ENCODE measurements around the gene TMEM141.
"Not testable (repeated sequence)": the region's sequence is repeated elsewhere in the genome, so short reads cannot be mapped to it uniquely, and the experiment has no call there.

The TMEM141 gene

DNA sequence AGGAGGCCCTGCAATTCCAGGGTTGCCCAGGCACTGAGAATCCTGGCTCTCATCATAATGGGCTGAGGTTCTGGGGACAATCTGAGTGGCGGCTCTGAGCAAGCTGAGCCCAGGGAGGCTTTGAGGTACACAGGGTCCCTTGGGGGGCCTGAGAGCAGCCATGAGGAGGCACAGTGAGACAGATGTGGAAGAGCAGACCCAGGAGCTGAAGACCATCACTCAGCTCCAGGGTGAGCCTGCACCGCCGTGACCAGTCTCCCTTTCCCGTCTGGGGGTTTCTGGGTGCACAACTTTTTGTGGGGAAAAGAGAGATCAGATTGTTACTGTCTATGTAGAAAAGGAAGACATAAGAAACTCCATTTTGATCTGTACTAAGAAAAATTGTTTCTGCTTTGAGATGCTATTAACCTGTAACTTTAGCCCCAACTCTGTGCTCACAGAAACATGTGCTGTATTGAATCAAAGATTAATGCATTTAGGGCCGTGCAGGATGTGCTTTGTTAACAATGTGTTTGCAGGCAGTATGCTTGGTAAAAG lies 5.2 kb downstream of the TMEM141 start, which contains the start of gene CCDC183:
Gene CCDC183 (plus strand): TSS at position 101 of the 537 bp plus-strand sequence. CDS start 60 bp downstream, at position 161.
- no peak for DNase-seq

DNA sequence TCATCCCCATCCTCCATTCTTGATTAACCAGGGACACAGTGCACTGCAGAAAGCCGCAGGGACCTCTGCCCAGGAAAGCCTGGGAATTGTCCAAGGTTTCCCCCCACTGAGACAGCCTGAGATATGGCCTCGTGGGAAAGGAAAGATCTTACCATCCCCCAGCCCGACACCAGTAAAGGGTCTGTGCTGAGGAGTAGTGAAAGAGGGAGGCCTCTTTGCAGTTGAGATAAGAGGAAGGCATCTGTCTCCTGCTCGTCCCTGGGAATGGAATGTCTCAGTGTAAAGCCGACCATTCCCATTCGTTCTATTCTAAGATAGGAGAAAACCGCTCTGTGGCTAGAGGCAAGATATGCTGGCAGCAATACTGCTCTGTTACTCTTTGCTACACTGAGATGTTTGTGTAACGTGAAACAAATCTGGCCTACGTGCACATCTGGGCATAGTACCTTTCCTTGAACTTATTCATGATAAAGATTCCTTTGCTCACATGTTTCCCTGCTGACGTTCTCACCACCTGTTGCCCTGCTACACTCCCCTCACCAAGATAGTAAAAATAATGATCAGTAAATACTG lies 5.7 kb downstream of the TMEM141 start:
- not testable (repeated sequence) for DNase-seq

DNA sequence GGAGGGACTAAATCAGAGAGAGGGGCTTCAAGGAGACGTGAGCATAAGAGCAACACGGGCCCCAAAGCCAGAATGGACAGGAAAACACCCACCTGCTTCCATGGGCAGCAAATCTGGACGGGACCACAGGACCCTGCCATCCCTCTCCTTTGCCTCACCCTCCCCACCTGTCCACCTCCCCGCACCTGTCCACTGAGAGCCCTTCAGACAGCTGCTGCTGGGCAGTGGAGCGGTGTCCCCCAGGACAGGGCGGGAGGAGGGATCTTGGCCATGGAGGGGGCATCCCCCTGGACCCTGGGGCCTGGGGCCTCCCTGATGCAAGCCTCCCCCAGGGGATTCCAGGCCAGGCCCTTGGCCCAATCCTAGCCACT lies 7.5 kb downstream of the TMEM141 start:
- no peak for DNase-seq

DNA sequence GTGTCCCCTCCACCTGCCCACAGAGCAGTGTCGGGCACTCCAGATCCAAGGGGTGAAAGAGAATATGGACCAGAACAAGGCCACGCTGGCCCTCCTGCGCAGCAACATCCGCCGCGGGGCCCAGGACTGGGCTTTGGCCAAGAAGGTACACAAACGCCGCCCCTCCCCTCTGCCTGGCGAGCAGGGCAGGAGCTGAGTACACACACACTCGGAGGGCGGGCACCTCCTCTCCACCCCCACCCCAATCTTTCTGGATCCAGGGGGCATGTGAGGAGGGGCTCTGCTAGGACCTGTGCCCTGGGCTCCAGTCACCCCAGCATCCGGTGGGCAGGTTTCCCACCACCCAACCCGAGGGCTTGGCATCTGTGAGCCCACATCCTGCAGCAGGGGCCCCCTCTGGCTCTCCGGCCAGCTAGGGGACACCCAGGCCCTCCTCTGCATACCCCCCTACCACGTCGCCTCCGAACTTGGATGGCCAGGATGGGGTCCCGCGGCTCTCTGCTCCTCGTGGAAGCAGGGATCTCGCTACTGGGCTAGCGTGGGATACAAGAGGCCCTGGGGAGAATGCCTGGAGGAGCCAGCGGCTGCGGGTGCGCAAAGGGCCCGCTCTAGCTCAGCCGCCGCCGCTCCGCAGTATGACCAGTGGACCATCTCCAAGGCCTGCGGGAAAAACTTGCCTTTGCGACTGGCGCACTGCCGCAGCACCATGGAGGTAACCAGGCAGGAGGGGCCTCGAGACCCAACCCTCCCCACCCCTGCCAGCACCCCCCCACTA lies 8.1 kb downstream of the TMEM141 start:
- no peak for DNase-seq

DNA sequence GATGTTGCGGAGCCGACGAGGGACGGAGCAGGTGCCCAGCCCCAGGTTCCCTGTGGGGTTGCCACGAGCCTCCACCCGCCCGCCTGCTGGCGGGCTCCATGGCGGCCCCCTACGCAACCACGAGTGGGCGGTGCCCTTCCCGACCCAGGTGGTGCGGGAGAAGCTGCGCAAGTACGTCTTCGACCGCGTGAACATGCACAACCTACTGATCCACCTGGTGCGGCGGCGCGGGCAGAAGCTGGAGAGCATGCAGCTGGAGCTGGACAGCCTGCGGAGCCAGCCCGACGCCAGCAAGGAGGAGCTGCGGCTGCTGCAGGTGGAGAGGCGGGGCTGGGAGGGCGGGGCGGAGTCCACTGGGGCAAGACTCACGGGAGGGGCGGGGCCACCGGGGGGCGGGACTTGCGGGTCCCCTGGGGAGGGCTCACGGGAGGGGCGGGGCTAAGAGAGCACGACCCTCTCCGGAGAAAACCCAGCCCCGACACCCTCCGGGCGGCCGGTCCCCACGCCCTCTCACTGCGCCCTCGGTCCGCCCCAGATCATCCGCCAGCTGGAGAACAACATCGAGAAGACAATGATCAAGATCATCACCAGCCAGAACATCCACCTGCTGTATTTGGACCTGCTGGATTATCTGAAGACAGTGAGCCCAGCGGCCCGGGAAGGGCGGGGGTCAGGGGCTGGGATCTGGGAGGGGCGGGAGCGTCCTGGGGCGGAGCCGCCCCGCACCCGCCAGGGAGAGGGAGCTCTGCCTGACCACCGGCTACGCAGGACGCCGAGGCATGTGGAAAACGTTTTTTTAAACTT lies 8.9 kb downstream of the TMEM141 start:
- peak; percentile 94 to 95 for DNase-seq

DNA sequence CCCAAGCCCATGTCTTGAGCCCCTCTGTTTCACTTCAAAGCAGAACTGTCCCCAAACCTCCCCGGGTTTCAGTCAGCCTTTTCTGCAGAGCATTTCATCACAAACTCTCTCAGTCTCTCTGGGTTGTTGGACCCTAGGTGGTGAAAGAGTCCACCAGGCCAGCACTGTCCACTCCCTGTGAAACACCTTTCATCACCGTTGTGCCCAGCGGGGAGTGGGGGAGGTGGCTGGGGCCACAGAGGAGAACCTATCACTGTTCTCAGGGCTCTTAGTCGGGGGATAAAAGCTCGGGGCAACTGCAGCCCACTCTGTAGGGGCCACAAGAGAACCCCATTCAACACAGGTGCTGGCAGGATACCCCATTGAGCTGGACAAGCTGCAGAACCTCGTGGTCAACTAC lies 11.2 kb downstream of the TMEM141 start:
- DNase-seq = no peak

DNA sequence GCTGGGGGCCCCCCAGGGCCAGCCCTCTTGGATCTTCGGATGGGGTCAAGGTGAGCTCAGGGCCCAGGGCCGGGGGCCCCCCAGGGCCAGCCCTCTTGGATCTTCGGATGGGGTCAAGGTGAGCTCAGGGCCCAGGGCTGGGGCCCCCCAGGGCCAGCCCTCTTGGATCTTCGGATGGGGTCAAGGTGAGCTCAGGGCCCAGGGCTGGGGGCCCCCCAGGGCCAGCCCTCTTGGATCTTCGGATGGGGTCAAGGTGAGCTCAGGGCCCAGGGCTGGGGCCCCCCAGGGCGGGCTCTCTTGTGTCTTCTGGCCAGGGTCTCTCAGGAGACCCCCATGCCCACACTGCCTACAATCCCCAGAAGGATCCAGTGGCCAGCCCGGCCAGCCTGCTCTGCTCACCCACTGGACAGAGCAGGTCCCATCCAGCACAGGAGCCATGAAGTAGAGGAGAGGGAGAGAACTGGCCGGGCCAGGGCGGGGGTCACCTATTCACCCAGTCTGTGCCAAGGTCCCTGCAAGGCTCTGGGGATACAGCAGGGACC lies 11.9 kb downstream of the TMEM141 start:
- not testable (repeated sequence) for DNase-seq

DNA sequence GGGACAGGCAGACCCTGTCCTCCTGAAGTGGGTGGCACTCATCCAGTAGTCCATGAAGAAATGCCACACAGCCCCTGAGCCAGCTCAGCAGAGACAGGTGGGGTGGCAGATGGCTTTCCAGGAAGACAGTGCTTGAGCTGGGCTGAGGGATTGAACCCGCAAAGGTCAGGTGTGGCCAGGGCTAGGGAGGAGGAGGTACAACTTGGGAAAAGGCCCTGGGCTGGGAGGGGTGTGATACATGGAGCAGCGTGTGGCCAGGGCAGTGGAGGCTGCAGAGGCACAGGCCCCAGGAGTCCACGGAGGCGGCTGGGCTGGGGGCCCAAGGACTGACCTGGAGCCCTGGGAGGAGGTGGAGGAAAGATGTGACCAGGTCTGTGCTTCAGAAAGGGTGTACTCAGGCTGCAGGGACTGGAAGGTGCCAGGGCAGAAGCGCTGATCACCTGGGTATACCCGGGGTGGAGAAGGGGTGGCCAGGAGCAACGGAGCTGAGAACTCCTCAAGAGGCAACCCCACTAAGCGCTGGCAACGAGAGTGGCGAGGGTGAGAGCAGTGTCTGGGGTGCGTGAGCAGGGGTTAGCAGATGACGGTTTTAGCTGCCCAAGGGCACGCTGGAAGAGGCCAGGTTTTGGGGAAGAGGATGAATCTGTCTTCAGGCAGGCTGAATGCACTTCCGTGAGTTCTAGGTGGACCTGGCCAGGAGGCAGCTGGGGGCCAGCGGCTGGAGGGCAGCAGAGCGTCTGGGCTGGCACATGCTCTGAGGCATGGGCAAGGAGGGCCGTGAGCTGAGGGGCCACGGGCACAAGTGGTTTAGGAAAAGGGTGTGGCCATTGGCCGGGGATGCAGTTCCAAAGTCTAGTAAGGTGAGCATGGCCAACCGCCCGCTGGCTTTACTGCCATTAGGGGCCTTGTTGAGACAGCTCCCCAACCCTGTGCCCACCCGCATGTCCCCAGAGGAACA lies 12.7 kb downstream of the TMEM141 start:
- DNase-seq = no peak

DNA sequence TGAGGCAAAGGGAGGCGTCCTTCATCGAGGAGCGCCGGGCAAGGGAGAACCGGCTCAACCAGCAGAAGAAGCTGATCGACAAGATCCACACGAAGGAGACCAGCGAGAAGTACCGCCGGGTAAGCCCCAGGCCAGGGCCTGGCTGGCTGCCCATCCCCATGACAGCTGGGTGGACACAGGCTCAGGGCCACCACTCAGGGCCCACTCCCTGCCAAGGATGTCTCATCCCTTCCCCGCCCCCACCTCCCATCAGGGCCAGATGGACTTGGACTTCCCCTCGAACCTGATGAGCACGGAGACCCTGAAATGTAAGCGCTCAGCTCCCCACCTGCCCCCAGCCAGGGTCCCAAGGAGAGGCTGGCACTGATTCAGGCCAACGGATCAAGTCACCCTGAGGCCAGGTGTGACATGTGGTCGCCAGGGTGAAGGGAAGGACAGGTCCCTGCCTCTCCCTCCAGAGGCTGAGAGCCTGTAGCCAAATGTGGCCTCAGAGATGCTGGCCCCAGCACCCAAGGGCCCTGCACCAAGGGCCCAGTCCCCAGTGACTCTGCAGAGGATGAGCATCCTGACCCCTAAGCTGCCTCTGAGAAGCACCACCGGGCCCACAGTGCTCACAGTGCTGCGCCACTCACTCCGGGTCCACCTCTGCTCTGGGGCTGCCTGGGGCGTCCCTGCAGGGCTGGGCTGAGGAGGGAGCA lies 13.5 kb downstream of the TMEM141 start:
- DNase-seq = no peak

DNA sequence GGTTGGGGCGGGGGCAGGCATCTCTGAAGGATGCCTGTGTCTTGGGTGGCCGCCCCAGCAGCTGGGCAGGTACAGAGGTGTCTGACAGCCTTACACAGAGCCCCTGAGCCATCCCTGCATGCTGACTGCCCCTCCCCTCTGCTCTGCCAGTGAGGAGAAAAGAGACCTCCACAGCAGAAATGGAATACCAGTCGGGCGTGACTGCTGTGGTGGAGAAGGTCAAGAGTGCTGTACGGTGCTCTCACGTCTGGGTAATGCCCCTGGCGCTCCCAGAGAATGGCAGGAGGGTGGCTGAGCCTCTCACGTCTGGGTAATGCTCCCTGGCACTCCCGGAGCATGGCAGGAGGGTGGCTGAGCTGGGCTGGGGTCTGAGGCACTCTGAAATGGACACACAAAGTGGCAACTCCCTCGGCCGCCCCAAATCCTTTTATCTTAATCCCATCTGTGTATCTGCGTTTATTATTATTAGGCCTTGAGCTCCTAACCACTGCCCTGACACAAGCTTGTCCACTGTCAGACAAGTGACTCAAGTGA lies 14.1 kb downstream of the TMEM141 start:
- DNase-seq = no peak

DNA sequence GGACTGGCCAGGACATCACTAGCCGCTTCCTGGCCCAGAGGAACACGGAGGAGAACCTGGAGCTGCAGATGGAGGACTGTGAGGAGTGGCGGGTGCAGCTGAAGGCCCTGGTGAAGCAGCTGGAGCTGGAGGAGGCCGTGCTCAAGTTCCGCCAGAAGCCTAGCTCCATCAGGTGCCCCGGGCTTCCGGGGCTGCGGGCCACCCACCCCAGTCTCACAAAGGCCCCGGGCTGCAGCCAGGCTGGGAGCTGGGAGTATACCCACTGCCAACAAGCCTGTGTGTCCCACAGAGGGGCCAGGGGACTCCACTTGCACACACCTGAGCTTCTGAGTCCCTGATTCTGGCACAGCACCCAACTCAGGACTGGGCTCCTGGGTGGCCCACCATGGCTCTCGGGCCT lies 14.9 kb downstream of the TMEM141 start:
- DNase-seq = no peak

DNA sequence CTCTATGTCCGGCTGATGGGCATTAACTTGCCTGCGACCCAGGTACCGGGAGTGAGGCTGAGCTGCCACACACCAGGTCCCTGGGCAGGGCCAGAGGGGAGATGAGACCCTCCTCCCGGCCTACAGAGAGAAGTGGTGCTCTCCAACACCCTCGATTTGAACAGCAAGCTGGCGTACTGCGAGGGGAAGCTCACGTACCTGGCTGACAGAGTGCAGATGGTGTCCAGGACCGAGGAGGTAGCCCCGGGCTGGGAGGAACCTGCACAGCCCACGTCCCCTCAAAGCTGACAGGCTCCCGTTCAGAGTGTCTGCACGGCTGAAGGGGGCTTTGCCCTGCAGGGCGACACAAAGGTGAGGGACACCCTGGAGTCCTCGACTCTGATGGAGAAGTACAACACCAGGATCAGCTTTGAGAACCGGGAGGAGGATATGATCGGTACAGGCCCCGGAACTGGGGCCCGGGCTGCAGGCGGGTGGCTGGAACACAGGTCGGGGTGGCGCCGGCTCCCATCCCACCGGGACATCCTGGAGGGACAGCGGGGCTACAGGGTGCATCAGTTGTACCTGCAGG lies 15.6 kb downstream of the TMEM141 start:
- no peak for DNase-seq

DNA sequence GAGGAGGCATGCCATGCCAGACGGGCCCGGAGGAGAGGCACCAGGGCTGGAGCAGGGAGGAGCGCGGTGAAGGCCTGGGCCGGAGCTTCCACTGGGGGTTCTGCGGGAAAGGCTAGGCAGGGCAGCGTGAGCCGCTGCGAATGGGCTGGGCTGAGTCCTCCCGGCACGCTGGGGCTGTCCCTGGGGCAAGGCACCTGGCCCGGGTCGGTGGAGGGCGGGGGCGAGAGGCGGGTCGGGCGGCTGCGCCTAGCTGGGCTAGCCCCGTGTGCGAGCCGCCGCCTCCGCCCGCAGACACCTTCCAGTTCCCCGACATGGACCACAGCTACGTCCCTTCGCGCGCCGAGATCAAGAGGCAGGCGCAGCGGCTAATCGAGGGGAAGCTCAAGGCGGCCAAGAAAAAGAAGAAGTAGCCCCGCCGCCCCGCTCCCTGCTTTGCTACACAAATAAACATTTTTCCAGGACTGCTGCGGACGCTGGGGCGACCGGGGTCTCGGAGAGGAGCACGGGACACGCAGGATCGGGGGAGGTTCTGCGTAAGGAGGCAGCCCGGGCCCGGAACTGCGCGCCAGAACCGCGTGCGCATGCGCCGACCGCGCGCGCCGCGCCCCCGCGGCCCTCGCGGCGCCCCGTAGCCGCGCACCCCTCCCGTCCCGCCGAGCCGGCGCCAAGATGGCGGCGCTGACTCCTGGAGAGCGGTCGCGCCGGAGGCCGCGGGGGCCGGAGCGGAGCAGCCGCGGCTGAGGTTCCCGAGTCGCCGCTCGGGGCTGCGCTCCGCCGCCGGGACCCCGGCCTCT lies 16.3 kb downstream of the TMEM141 start, which contains the start of gene RABL6:
Gene RABL6 (plus strand): TSS at position 668 of the 794 bp plus-strand sequence. CDS start 249 bp downstream, outside the sequence.
- DNase-seq = peak; percentile 85 to 89

DNA sequence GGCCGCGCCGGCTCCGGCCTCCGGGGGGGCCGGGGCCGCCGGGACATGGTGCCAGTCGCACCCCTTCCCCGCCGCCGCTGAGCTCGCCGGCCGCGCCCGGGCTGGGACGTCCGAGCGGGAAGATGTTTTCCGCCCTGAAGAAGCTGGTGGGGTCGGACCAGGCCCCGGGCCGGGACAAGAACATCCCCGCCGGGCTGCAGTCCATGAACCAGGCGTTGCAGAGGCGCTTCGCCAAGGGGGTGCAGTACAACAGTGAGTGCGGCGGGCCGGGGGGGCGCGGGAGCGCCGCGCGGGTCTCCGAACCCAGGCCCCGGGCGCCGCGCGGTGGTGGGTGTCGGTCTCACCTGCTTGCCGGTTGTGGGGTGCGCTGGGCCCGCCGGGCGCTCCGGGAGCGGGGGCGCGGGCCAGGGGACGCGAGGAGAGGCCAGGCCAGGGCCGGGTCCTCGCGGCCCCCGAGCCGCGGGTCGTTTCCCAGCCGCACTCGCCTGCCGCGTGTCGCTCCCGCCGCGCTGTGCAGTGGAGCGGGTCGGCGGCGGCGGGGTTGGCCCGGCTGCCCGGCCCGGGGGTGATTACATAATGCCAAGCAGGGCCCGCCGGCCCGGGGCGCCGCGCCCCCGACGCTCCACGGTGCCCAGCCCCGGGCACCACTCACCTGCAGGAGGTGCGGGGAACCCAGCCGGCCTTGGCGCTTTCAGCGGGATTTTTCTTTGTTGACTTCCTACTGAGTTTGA lies 17.1 kb downstream of the TMEM141 start:
- peak; percentile 58 to 64 for DNase-seq

DNA sequence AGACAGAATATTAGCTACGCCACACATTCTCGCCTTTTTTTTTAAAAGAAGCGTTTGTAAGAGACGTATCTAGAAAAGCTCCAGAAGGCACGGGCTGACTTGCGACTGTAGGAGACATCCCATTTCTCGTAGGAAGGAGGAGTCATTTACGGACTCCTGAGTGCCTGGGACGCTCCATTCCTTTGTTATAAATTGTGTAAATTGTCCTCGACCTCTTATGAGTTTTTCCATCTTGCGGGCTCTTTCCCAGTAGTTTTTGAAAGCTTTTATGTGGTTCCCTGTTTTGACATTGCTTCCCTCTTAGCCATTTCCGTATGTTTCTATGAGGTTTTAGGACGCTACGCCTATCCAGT lies 17.6 kb downstream of the TMEM141 start:
- no peak for DNase-seq

DNA sequence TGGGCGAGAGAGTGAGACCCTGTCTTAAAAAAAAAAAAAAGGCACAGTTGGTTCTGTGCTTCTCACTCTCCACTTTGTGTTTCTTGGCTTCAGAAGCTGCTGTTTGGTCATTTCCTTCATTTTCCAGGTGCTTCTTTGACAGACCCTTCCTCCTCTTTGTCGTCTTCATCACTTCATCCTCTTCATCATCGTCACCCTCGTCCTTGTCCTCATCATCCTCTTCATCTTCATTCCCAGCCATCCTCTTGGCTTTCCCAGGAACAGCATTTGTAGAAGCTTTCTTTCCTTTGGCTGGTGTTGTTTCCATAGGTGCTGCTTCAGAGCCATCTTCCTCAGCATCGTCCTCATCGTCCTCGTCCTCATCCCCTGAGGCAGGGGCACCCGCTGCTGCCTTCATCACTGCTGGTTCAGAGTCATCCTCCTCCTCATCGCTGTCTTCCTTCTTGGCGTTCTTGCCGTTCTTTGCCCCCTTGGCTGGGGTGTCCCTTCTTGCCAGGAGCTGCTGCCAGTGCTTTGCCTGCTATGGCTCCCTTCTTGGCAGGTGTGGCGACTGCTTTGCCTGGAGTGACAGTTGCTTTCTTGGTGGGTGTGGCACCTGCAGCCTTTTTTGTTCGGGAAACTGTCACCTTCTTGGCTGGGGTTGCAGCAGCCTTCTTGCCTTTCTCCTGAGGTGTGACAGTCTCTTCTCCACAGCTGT lies 23.7 kb downstream of the TMEM141 start:
- no peak for DNase-seq

DNA sequence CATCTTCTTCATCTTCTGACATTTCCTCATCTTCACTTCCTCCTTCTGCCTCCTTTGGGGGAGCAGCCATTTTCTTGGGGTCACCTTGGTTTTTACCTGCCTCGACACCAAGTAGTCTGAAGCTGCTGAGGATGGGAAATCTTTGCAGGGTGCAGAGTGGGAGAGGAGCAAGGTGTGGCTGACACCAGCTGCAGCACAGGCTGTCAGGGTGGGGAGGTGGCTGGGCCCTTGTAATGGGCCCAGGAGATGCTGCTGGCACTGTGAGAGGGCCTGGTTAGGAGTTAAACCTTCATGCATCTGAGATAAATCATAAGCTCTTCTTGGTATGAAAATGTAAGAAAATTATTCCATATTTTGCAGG lies 24.3 kb downstream of the TMEM141 start:
- DNase-seq = no peak
